ENCODE data around the gene CEP112.

GRCh38 chr17:65609749-65610148 is 582.2 kb downstream of the CEP112 start:
- no peak for TF ChIP-seq ZNF565 (CRISPR knock-in tag; conservative IDR thresholded peaks at IDR 0.05; ENCODE audit: low read depth)
- TF ChIP-seq ESRRG (CRISPR knock-in tag; IDR thresholded peaks at IDR 0.05), result no peak
- no peak for TF ChIP-seq TOX (CRISPR knock-in tag; IDR thresholded peaks at IDR 0.05; ENCODE audit: borderline replicate concordance)
- no peak for TF ChIP-seq ZFP30 (CRISPR knock-in tag; IDR thresholded peaks at IDR 0.05)
- TF ChIP-seq SNAI2 (CRISPR knock-in tag; IDR thresholded peaks at IDR 0.05), result no peak
- TF ChIP-seq ARNTL (CRISPR knock-in tag; IDR thresholded peaks at IDR 0.05; ENCODE audit: borderline replicate concordance, low read depth), result no peak
- TF ChIP-seq PATZ1 (CRISPR knock-in tag; IDR thresholded peaks at IDR 0.05; ENCODE audit: borderline replicate concordance), result no peak
- no peak for TF ChIP-seq TCF4 (CRISPR knock-in tag; IDR thresholded peaks at IDR 0.05; ENCODE audit: borderline replicate concordance)
- TF ChIP-seq RARB (CRISPR knock-in tag; IDR thresholded peaks at IDR 0.05), result no peak
- TF ChIP-seq ISL1 (CRISPR knock-in tag; IDR thresholded peaks at IDR 0.05), result no peak
- no peak for TF ChIP-seq CREB5 (CRISPR knock-in tag; IDR thresholded peaks at IDR 0.05; ENCODE audit: low read depth)
